GM23338 (cell line): ENCODE measurements around the gene AKAP13. TPM values are rescaled to one million over a fixed set of nuclear protein-coding genes. Genes with fewer than 3 reads are reported as not detected.
A peak's percentile ranks its signal among the peaks of the same experiment; 100 is the strongest.

Experiments
- ATAC-seq: fragments of 200-7000 bp; cut with Tn5 transposase; 3 replicates; pipeline ENCODE4 v1.9.1; 2020
- DNase-seq: peaks from one replicate; pipeline ENCODE4 v3.0.0-alpha.2; 2015; ENCODE audit warnings: low spot score
- H2AFZ ChIP-seq: fragments of 200-600 bp; sonication (generic); 2 replicates; pipeline ENCODE4 v1.8.0; 2016; ENCODE audit warnings: antibody characterized with exemption, mild to moderate bottlenecking, moderate library complexity
- H3F3A ChIP-seq: fragments of 200-600 bp; sonication (generic); replicated peaks from 2 replicates; pipeline ENCODE4 v1.8.0; 2017; ENCODE audit warnings: antibody characterized with exemption, mixed run types, low read depth
- H3K27ac ChIP-seq: fragments of 200-600 bp; sonication (generic); 2 replicates; pipeline ENCODE4 v1.6.1; 2016; ENCODE audit warnings: low read depth
- H3K27me3 ChIP-seq: fragments of 200-600 bp; sonication (generic); 2 replicates; pipeline ENCODE4 v1.8.0; 2016; ENCODE audit warnings: mild to moderate bottlenecking, mixed run types, moderate library complexity; ENCODE audit not compliant: insufficient read depth
- H3K36me3 ChIP-seq: fragments of 200-600 bp; sonication (generic); 2 replicates; pipeline ENCODE4 v1.8.0; 2016; ENCODE audit warnings: mild to moderate bottlenecking; ENCODE audit not compliant: insufficient read depth
- H3K4me1 ChIP-seq: fragments of 200-600 bp; sonication (generic); 2 replicates; pipeline ENCODE4 v1.8.0; 2016; ENCODE audit warnings: mild to moderate bottlenecking, moderate library complexity; ENCODE audit not compliant: insufficient read depth
- H3K4me2 ChIP-seq: fragments of 200-600 bp; sonication (generic); 2 replicates; pipeline ENCODE4 v1.7.1; 2017; ENCODE audit warnings: mixed run types
- H3K4me3 ChIP-seq: fragments of 200-600 bp; sonication (generic); 2 replicates; pipeline ENCODE4 v1.6.1; 2016; ENCODE audit warnings: mixed run types
- H3K79me2 ChIP-seq: fragments of 200-600 bp; sonication (generic); replicated peaks from 2 replicates; pipeline ENCODE4 v1.8.0; 2017; ENCODE audit warnings: mild to moderate bottlenecking; ENCODE audit not compliant: insufficient read depth
- H3K9me2 ChIP-seq: fragments of 200-600 bp; sonication (generic); 2 replicates; pipeline ENCODE4 v1.8.0; 2017; ENCODE audit not compliant: insufficient read depth
- H4K20me1 ChIP-seq: fragments of 200-600 bp; sonication (generic); replicated peaks from 2 replicates; pipeline ENCODE4 v1.8.0; 2017; ENCODE audit warnings: mild to moderate bottlenecking; ENCODE audit not compliant: insufficient read depth
- H3K27ac Mint-ChIP-seq: 2 replicates; pipeline ENCODE4 v1.8.0; 2020; ENCODE audit warnings: inconsistent platforms, mild to moderate bottlenecking, moderate library complexity, mixed read lengths
- H3K27me3 Mint-ChIP-seq: 3 replicates; pipeline ENCODE4 v1.8.0; 2022; ENCODE audit warnings: low read depth, mild to moderate bottlenecking, moderate library complexity, mixed read lengths, inconsistent platforms; ENCODE audit not compliant: insufficient read depth, poor library complexity
- H3K36me3 Mint-ChIP-seq: 3 replicates; pipeline ENCODE4 v1.8.0; 2021; ENCODE audit warnings: low read depth, mild to moderate bottlenecking, inconsistent platforms, moderate library complexity, mixed read lengths
- H3K4me1 Mint-ChIP-seq: 3 replicates; pipeline ENCODE4 v1.8.0; 2020; ENCODE audit warnings: mild to moderate bottlenecking, inconsistent platforms, mixed read lengths
- H3K4me3 Mint-ChIP-seq: 3 replicates; pipeline ENCODE4 v1.8.0; 2021; ENCODE audit warnings: moderate library complexity, mild to moderate bottlenecking, inconsistent platforms, mixed read lengths
- H3K9me3 Mint-ChIP-seq: 3 replicates; pipeline ENCODE4 v1.8.0; 2020; ENCODE audit warnings: moderate library complexity, mild to moderate bottlenecking, inconsistent platforms, mixed read lengths
- CREB1 ChIP-seq: fragments of 250-450 bp; sonication (Bioruptor Pico); IDR thresholded peaks from 2 replicates; pipeline ENCODE4 v1.5.0; 2020; ENCODE audit warnings: low read depth, mild to moderate bottlenecking, moderate library complexity
- EZH2 ChIP-seq: fragments of 200-600 bp; sonication (generic); IDR thresholded peaks from one replicate; pipeline ENCODE4 v1.8.0; 2017; ENCODE audit warnings: antibody characterized with exemption, mild to moderate bottlenecking, low read depth; ENCODE audit not compliant: unreplicated experiment
- EZH2phosphoT487 ChIP-seq: fragments of 200-600 bp; sonication (generic); IDR thresholded peaks from one replicate; pipeline ENCODE4 v1.8.1; 2018; ENCODE audit warnings: antibody characterized with exemption; ENCODE audit not compliant: unreplicated experiment
- JUNB ChIP-seq: IDR thresholded peaks from one replicate; pipeline ENCODE4 v1.6.1; 2016; ENCODE audit warnings: antibody characterized with exemption; ENCODE audit not compliant: unreplicated experiment
- NANOG ChIP-seq: IDR thresholded peaks from 2 replicates; pipeline ENCODE4 v1.6.1; 2016; ENCODE audit warnings: antibody characterized with exemption, borderline replicate concordance
- ZNF114 ChIP-seq: fragments of 250-450 bp; sonication (Bioruptor Pico); IDR thresholded peaks from 2 replicates; pipeline ENCODE4 v1.5.0; 2020; ENCODE audit warnings: mild to moderate bottlenecking, moderate library complexity
- ZNF331 ChIP-seq: fragments of 250-450 bp; sonication (Bioruptor Pico); IDR thresholded peaks from 2 replicates; pipeline ENCODE4 v1.5.0; 2020; ENCODE audit warnings: low read depth, mild to moderate bottlenecking, moderate library complexity
- polyA plus RNA-seq: library from polyadenylated mRNA; unstranded; fragments of >200 nt; fragmentation: Nextera tagmentation; extraction: Ambion mirVana; gene quantifications from 2 replicates; pipeline ENCODE4 v1.2.1, GENCODE V29; 2016
- total RNA-seq: library from RNA; depleted of rRNA; stranded (reverse); fragments of >200 nt; shearing (Covaris generic); gene quantifications from 2 replicates; pipeline ENCODE4 v1.2.3, GENCODE V29; 2014
- TF ChIP-seq, protein P1 (sequence below): IDR thresholded peaks from 2 replicates; pipeline ENCODE4 v1.6.1; 2016; ENCODE audit warnings: antibody characterized with exemption
- TF ChIP-seq, protein P2 (sequence below): IDR thresholded peaks from one replicate; pipeline ENCODE4 v1.6.1; 2018; ENCODE audit warnings: antibody characterized with exemption; ENCODE audit not compliant: unreplicated experiment
- TF ChIP-seq, protein P3 (sequence below), 2 experiments: fragments of 200-600 bp in 1 of 2; sonication (generic) in 1 of 2; conservative IDR thresholded peaks; 2 replicates each; pipeline versions ENCODE4 v1.5.1 to v1.6.1; 2016 to 2017; ENCODE audit warnings: antibody characterized with exemption in 2 of 2, low read depth in 2 of 2, mild to moderate bottlenecking in 2 of 2, moderate library complexity in 1 of 2

Gene AKAP13
- total and polyA plus RNA-seq, 2 experiments from 2014 or later: 46.2 to 60.7 TPM

DNA sequence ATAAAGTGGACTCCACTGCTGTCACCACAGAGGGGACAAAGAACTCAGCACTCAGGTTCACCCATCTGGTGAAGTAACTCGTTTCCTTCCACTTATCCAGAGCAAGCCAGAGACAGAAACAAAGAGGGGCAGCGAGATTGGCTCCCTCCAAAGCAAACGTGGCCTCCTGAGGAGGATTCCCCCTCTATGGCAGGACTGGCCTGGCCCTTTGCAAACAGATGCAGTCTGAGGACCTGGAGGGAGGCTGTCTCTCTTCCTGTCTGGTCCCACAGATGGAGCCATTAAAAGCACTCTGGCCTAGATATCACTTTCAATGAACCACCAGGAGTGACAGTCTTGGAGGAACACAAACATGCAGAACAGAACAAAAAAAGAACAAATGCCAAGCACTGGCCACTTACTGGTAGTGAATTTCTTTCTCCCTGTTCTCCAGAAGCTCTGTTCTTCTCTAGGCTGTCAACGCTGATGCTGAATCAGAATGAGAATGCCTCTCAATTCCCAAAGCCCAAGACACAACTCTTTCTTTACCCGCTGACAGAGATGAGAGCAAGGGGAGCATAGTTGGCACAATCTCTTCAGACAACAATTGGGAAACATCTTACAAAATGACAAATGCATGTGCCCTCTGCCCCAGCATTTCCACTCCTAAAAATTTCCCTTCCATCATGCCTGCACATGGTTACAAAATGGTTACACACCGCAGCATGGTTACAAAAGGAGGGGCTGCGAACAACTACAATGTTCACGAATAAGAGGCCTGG, 400.0 kb downstream of the AKAP13 start:
- H3K27ac ChIP-seq: no peak overlapping the region
- H4K20me1 ChIP-seq: peaks cover 57% of the 10 kb centered on the region
- H3K36me3 ChIP-seq: no peaks in the 10 kb centered on the region
- H3K4me3 ChIP-seq: no peak overlapping the region
- no peaks in the 10 kb centered on the region; the same call in 2 of the 3 replicates for H3K36me3 Mint-ChIP-seq
- peaks cover 100% of the 10 kb centered on the region for H3K79me2 ChIP-seq
- no peak for ATAC-seq
- no peak overlapping the region for H3K4me2 ChIP-seq
- H3K27me3 Mint-ChIP-seq: peaks cover 8% of the 10 kb centered on the region
- no peaks in the 10 kb centered on the region for H3K9me2 ChIP-seq
- no peaks in the 10 kb centered on the region for H3K27me3 ChIP-seq
- H2AFZ ChIP-seq: no peak overlapping the region
- no peak for DNase-seq
- H3K27ac Mint-ChIP-seq: 0 out of 2 replicates have a peak overlapping the region, but pooled peaks have one; percentile 4
- H3K4me1 ChIP-seq: no peaks in the 10 kb centered on the region; the same call in 1 of the 2 replicates
- H3K9me3 Mint-ChIP-seq: no peaks in the 10 kb centered on the region
- H3K4me3 Mint-ChIP-seq: no peak overlapping the region
- no peak for TF ChIP-seq EZH2
- TF ChIP-seq ZNF114 (CRISPR knock-in tag): no peak
- no peak for TF ChIP-seq NANOG
- TF ChIP-seq CREB1: no peak
- TF ChIP-seq JUNB: no peak
- TF ChIP-seq, protein P1, sequence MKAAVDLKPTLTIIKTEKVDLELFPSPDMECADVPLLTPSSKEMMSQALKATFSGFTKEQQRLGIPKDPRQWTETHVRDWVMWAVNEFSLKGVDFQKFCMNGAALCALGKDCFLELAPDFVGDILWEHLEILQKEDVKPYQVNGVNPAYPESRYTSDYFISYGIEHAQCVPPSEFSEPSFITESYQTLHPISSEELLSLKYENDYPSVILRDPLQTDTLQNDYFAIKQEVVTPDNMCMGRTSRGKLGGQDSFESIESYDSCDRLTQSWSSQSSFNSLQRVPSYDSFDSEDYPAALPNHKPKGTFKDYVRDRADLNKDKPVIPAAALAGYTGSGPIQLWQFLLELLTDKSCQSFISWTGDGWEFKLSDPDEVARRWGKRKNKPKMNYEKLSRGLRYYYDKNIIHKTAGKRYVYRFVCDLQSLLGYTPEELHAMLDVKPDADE: no peak
- TF ChIP-seq, protein P2, sequence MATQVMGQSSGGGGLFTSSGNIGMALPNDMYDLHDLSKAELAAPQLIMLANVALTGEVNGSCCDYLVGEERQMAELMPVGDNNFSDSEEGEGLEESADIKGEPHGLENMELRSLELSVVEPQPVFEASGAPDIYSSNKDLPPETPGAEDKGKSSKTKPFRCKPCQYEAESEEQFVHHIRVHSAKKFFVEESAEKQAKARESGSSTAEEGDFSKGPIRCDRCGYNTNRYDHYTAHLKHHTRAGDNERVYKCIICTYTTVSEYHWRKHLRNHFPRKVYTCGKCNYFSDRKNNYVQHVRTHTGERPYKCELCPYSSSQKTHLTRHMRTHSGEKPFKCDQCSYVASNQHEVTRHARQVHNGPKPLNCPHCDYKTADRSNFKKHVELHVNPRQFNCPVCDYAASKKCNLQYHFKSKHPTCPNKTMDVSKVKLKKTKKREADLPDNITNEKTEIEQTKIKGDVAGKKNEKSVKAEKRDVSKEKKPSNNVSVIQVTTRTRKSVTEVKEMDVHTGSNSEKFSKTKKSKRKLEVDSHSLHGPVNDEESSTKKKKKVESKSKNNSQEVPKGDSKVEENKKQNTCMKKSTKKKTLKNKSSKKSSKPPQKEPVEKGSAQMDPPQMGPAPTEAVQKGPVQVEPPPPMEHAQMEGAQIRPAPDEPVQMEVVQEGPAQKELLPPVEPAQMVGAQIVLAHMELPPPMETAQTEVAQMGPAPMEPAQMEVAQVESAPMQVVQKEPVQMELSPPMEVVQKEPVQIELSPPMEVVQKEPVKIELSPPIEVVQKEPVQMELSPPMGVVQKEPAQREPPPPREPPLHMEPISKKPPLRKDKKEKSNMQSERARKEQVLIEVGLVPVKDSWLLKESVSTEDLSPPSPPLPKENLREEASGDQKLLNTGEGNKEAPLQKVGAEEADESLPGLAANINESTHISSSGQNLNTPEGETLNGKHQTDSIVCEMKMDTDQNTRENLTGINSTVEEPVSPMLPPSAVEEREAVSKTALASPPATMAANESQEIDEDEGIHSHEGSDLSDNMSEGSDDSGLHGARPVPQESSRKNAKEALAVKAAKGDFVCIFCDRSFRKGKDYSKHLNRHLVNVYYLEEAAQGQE: no peak
- no peak for TF ChIP-seq EZH2phosphoT487
- TF ChIP-seq ZNF331 (CRISPR knock-in tag): no peak
- TF ChIP-seq, protein P3, sequence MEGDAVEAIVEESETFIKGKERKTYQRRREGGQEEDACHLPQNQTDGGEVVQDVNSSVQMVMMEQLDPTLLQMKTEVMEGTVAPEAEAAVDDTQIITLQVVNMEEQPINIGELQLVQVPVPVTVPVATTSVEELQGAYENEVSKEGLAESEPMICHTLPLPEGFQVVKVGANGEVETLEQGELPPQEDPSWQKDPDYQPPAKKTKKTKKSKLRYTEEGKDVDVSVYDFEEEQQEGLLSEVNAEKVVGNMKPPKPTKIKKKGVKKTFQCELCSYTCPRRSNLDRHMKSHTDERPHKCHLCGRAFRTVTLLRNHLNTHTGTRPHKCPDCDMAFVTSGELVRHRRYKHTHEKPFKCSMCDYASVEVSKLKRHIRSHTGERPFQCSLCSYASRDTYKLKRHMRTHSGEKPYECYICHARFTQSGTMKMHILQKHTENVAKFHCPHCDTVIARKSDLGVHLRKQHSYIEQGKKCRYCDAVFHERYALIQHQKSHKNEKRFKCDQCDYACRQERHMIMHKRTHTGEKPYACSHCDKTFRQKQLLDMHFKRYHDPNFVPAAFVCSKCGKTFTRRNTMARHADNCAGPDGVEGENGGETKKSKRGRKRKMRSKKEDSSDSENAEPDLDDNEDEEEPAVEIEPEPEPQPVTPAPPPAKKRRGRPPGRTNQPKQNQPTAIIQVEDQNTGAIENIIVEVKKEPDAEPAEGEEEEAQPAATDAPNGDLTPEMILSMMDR (conservative IDR thresholded peaks at IDR 0.05; ENCODE audit: low read depth in 2 of 2): no peak
- H3F3A ChIP-seq: no peaks in the 10 kb centered on the region
- H3K4me1 Mint-ChIP-seq: peaks cover 42% of the 10 kb centered on the region
